KG1 (cell line): Measurements from ENCODE around the gene ACYP1.

ENCODE experiments used
- DNase-seq: peaks from one replicate; lab custom pipeline; 2025; lab: John Stamatoyannopoulos, UW

Gene ACYP1

DNA sequence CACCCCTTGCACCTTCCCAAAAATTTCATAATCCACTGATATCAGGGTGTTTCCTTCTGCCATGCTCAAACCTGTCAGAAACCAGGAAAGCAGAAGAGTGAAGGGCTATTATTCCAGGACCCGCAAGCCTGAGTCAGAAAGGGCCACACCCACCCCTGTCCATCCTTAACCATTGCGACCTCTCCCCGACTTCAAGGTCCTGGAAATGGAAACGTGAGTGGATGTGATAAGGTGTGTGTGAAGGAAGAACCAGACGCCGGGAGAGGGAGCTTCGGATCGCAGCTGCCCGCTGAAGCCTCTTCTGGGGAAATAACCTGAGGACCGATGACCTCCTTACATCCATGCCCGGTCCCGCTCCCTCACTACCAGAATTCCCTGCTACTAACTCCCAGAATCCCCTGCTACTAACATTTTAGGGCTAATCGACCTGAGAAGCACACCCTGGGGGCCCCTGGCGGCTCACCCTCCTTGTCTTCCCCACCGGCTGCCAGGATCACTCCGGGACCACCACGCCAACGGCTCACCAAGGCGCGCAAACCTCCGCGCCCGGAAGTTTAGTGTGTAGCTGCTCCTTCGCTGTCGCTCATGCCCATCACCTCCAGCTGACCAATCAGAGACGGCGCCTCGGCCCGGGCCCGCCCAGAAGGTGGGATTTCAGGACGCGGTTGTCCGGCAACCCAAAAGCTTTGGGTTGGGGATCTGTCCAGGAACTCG, at the start of gene ACYP1:
TSS of gene ACYP1 (minus strand) at position 534 of the 714 bp plus-strand sequence. CDS start at position 63, 471 bp downstream.
- peak; percentile 82 for DNase-seq

DNA sequence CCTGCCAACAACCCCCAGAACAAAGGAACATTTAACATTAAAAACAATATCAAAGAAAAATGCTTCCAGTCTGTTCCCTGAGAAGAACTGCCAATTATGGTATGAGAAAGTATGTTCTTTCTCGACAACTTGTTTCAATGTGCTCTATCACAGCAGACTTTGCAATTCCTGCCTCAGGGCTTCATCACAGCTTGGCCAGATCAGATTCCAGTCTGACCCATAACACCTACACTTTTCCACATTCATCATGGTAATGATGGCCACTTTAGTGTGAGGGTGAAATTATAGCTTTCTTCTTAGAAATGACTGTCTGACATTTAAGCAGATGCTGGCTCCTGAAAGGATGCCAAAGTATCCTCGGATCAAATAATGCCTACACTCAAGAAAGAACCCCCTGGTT, 46.1 kb upstream of the ACYP1 start:
- no peak for DNase-seq

DNA sequence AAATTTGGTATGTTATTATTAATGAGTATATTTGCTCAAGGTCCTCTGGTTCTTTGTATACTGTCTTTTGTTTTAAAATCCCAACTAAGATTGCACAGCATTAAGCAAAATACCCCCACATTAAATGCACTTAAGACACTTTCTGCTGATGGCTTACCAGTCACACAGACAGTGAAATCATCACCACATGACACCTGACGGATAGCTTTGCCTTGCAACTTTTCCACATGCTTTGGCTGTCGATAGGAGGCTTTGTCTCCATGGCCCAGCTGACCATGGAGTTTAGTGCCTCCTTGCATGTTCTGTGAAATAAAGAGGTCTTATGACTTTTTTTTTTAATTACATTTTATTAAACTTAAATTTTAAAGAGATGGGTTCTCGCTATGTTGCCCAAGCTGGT, 43.4 kb upstream of the ACYP1 start:
- no peak for DNase-seq

DNA sequence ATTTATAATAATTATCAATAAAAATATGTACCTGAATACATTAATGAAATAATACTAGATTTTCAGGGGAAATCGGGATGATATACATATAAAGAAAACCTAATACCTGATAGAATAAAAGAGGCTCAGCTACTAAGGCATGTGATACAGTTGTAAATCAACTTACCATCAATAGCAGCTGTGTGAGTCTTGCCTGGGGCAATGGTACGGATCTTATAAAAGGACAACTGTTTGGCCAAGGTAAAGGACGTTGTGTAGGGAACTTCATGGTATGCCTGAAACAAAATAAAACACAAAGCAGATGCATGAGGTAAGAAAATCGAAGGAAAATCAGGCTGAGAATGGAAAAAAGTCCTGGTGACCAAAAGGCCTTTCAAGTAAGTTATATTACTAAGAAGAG, 37.7 kb upstream of the ACYP1 start:
- DNase-seq, result no peak

DNA sequence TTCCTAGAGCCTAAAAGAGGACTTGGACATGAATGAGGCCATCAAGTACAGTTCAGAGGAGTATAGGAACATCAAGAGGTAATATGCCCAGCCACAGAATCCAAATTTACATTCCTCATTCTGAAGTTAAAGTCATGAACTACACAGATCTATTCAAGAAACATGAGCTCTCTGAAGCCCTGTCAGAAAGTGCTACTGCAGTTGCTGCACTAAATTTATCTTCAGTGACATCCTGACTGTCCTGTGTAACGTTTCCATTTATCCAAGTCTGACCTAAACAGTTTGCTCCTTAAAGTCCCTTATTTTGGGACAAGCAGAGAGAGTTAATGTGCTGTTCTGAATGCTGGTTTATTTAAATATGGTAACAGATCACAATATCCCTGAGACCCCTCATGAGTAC, 34.9 kb upstream of the ACYP1 start:
- no peak for DNase-seq

DNA sequence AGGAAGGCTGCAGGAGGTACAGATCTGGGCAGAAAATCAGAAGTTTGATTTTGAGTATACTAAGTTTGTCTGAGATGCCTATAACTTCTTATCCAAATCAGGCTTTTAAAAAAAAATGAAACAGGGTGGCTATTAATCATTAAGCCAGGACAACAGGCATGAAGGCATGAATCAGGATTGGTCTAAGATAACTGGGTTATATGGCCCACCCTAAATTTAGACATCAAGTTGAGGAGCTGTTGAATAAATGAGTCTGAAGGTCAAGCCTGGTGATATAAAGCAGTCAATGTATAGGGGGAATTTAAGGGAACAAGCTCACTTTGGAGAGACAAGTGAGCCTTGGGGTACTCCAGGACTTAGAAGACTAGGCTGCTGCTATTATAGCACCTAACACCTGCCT, 34.4 kb upstream of the ACYP1 start:
- DNase-seq, result no peak

DNA sequence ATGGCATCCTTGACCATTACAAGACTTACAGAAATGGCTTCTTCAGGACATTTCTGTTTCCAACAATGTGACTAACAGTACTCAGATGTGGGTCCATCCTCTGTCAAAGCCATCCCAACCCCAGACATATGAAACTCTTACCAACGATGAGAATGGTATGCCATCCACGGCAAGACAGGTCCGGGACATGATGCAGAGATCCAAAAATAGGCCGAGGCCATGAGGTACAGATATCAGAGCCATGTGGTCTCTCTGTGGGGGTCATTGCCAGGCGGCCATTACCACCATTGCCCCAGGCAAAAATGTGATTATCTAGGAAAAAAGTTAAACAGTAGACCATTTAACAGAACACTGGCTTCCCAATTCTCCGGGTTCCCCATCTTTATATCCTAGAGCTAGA, 33.1 kb upstream of the ACYP1 start:
- no peak for DNase-seq

DNA sequence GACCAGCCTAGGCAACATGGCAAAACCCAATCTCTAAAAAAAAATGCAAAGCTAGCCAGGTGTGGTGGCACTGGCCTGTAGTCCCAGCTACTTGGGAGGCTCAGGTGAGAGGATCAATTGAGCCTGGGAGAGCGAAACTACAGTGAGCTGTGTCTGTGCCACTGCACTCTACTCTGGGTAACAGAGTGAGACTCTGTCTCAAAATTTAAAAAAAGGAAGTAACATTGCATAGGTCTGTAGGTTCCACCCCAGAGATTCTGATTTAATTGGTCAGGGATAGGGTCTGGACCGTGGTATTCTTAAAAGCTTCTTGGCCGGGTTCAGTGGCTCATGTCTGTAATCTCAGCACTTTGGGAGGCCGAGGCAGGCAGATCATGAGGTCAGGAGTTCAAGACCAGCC, 31.9 kb upstream of the ACYP1 start:
- DNase-seq, result no peak

DNA sequence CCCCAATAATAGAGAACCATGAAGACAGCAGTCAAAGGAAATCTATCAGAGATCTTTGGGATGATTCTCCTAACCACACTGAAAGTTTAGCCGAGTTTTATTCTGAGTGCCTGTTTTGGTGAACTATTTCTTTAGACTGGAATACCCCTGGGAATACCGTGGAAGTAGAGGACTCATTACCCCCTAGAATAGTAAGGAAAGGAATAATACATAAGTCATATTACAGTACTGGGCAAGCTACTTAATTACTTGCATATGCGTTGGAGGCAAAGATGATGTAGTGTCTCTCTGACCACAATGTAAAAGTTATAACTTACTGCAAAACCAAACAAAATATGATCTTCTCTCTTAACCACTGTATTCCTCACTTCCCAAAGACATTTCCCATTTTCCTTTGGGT, 31.1 kb upstream of the ACYP1 start:
- DNase-seq, result no peak

DNA sequence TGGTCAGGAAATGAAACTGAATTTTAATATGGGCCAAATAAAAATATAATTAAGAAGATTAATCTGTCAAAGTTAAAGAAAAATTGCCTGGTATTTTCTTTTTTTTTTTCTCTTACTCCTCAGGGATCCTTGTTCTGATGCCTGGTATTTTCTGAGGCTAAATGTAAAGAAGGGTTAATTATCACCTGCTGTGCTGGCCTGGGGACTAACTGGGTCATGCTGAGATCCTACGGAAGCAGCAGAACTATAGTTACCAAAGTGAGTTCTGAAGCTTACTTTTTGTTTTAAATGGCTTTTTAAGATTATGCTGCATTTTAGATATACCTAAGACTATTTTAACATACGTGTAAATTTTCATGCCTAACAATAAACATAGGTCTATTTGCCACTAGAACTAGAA, 28.9 kb upstream of the ACYP1 start:
- DNase-seq, result no peak

DNA sequence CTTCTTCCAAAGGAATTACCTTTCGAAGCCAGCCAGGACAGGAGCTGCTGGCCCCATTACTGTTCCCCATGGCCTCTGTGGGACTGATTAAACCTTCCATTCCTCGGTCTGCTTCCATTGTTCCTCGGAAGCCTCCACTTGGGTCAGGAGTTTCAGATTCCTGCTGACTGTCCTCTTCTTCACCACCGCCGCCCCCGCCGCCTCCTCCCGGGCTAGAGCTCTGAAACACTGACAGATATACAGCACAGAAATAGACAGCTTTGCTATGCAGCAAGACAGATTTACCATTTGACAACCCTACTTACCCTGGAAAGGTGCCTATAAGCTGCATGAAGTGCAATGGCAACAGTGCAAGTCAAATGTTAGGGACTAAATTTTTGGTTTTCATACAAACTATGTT, 27.4 kb upstream of the ACYP1 start:
- no peak for DNase-seq

DNA sequence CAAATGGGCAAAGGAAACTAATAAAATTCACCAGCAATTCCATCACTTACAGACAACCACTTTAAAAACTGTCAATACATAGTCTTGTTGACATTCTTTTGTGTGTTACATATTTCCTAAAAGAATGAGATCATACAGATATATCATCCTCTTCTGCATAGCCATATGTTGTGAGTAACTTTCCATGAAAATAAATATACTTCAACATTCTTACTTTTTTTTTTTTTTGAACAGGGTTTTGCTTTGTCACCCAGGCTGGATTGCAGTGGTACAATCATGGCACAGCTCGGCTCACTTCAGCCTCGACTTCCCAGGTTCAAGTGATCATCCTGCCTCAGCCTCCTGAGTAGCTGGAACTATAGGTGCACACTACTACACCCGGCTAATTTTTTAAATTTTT, 26.5 kb upstream of the ACYP1 start:
- DNase-seq, result no peak

DNA sequence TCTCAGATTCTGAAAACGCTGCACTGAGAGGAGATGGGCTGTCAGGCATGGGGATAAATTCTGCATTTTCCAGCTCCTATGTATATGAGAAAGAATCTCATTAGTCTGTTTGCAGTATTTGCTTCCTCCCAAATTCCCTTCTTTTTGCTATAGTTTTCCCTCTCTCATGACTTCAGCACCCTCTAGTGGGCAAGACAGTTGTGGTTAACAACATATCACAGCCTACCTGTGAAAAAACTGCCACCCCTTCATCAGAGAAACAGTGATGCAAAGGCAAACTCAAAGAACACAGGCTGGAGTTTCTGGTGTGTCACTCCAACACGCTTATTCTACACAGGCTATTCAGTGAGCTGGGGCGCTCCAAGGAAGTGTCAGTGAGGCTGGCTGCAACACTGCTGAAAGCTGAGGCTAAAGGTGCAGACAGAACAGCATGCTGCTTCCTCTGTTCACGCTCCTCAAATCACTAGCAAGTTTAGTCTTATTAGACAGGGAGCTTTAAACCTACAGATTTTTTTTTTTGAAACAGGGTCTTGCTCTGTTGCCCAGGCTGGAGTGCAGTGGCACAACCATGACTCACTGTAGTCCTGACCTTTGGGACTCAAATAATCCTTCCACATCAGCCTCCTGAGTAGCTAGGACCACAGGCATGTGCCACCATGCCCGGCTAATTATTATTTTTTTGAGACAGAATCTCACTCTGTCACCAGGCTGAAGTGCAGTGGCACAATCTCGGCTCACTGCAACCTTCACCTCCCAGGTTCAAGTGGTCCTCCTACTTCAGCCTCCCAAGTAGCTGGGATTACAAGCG, 24.9 kb upstream of the ACYP1 start:
- DNase-seq, result peak; percentile 30

DNA sequence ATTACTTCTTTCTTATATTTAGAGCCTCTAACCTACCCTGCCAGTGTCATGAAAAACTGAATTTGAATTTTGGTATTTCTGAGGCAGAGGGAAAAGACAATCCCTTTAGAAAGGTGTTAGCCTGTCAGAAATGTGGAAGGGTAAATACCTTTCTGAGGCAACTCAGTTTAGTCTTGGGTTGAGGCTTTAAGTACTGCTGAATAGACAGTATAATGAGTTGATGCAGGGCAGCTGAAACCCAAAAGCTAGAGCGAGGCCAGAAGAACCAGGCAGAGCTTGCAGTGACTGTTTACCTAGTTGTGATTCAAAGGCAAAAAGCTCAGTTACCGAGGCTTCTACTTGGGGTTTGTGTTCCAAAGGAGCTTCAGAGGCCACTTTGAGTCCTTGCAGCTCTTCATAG, 24.3 kb upstream of the ACYP1 start:
- DNase-seq, result no peak

DNA sequence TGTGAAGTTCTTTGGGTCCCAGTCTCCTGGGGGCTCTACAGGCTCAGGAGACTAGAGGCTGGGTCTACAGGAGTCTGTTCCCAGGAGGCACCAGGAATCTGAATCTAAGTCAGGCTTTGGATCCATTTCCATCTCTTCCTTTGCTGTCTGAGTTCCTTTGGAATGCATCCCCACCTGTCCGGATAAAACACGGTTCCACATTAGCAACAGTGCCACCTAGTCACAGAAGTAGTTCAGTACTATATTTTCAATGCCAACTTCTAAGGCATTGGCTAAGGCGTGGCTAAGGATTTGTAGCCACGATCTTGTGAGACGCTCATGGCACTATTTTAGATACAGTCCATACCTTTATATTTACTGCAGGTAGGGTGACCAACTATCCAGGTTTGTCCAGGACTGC, 20.7 kb upstream of the ACYP1 start:
- no peak for DNase-seq

DNA sequence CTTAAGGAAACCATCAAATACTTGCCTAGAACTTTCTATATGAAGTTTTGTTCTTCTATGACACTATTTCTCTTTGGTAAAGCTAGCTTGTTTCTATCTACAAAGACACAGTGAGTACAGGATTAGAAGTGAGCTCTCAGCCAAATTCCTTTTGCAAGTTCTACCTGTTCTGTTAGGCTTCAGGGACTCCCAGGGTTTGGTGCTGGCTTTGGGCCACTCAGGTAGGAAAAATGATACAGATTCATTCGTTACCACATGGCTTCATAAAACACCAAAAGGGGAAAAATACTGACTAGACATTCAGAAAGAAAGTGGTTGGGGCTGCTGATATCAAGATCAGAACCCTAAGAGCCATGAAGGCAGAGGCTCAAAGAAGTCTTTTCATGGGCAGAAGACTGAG, 19.4 kb upstream of the ACYP1 start:
- DNase-seq, result no peak

DNA sequence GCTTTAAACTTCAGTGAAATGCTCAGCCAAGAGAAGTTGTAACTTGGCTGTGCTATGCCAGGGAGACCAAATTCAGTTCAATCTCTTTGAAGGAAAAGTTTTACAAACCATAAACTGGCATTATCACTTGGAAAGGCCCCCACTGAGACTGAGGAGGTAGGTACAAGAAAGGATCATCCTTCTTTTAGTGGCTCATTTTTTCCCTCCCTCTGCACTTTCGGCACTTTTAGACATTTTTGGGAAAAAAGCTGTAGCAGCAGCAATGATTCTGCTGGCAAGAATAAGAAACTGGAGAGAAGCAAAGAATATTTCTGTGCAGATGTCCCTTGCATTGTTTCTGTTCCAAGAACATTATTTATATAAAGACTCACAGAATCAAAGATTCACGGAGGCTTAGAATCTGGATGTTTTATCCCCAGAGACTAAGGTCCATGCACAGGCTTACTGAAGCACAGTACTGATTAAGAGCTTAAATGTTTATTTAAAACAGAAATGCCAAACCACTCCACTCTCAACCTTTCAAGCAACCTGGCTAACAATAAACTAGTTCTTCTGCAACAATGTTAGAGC, 17.9 kb upstream of the ACYP1 start:
- no peak for DNase-seq

DNA sequence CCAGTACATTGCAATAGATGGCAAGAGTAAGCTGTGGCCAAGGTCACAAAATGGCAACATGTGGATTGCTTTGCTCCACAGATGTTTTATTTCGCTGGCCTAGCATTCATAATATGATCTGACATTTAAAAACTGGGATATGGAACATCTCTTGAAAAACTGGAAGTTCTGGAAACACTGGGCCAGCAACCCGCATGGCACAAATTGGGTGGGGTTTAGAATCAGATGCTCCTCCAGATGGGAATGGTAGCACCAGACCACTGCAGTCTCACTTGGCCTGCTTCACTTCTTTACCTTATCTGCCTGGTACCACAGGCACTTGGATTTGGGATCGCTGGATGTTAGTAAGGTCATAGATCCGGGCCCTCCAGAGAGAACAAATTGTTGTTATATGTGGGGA, 15.7 kb upstream of the ACYP1 start:
- no peak for DNase-seq

DNA sequence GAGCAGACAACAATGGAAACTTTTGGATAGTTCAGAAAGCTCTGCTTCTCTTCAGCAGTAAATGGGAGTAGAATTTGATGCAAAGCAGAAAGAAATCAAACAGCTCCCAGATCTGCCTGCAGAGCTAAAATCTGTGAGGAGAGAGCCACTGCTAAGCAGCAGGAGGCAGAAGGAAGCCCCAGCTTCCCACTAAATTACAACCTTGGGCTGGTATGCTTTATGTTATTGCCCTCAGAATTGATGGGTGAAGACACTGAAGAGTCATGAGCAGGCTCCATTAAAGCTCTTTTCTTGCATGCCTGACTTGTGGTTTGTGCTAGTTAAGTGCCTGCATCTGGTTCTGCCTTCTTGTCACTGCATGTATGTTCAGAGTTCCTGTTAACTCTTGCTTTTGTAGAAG, 14.0 kb upstream of the ACYP1 start:
- DNase-seq, result no peak

DNA sequence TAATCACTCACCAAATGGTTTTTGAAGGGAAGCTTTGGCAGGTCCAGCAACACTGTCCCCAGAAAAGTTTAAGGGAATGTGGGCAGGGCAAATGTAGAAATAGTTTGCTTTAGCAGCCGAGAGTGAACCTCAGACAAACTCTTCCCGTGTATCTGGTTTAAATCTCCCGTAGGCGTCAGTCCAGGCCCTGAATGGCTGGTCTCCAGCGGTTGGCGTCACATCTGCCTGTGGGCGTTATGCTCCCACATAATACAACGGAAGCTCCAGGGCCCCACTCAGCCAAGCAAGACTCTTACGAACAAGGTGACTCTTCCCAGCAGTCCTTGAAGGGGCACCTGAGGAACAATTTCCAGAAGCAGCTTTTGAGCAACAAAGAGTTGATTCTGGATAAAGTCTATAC, 6.6 kb upstream of the ACYP1 start:
- no peak for DNase-seq

DNA sequence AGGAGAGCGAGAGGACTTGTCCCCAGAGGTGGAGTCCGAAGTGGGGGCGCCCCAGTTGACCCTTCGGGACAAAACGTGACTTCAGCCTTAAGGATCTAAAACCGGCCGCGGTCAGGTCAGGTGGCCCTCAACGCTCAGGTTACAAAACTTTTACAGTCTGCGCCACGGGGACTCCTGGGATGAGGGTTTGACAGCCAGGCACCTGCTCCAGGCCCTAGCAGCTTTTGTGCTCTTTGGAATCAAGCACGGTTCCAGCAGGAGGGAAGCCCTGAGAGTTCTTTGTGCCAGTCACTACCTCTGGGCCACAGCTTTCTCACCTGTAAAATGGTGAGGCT, 6.0 kb upstream of the ACYP1 start:
- DNase-seq, result no peak

DNA sequence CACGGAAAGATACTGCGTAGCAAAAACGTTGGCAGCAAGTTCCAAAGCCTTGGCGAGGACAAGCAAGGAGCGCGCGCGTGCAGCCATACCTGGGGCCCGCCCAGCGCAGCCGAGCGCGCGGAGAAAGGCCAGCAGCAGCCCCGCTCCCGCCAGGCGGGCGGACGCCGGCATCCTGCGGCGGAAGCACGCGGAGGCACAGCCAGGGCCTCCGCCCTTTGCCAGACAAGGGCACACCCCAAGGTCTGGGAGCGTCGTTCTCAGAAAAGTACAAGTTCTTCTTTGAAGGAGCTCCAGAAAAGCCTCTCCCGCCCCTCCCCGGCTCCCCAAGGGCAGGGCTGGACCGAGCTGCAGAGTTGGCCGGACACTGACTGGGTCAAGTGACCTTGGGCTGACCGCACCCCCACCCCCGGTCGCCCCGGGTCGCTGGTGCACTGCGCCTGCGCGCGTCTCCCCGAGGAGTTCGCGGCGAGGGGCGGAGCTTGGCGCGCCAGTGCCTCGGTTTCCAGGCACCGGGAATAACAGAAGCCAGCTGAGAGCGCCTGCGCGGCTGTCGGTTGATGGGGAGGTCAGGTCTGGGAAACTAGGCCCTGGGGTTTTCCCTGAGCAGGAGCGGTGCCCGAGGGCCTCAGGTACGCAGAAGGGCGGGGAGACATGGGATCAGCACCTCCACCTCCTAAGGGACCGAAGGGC, 5.4 kb upstream of the ACYP1 start, which contains the start of gene ZC2HC1C:
TSS of gene ZC2HC1C (plus strand) at position 521 of the 690 bp plus-strand sequence. CDS start 933 bp downstream, outside the sequence.
- no peak for DNase-seq
